HepG2 (cell line): ENCODE results near the gene CLCN2. TPM values are rescaled to one million over a fixed set of nuclear protein-coding genes. Genes with fewer than 3 reads are reported as not detected.

Experiments used
- AGO1 ChIP-seq: fragments of 200-400 bp; formaldehyde crosslinking; IDR thresholded peaks from 2 replicates; pipeline ENCODE4 v1.6.1; 2017; ENCODE audit warnings: mild to moderate bottlenecking, low read depth, low read length, moderate library complexity; ENCODE audit not compliant: poor library complexity, severe bottlenecking
- AKAP8 ChIP-seq: sonication (generic); formaldehyde crosslinking; IDR thresholded peaks from 2 replicates; pipeline ENCODE4 v1.5.1; 2020; ENCODE audit warnings: mild to moderate bottlenecking, missing genetic modification reagents
- FOXA3 ChIP-seq: IDR thresholded peaks from 2 replicates; pipeline ENCODE4 v1.6.1; 2016; ENCODE audit warnings: missing genetic modification reagents, missing compliant biosample characterization
- FOXM1 ChIP-seq: sonication (generic); formaldehyde crosslinking; IDR thresholded peaks from 2 replicates; pipeline ENCODE4 v1.5.0; 2020; ENCODE audit warnings: missing genetic modification reagents
- GMEB2 ChIP-seq: IDR thresholded peaks from 2 replicates; pipeline ENCODE4 v1.6.1; 2016; ENCODE audit warnings: missing biosample characterization, missing genetic modification reagents, low read depth
- KDM1A ChIP-seq: IDR thresholded peaks from 2 replicates; pipeline ENCODE4 v1.6.1; 2016; ENCODE audit warnings: missing compliant biosample characterization
- LBX2 ChIP-seq: sonication (generic); formaldehyde crosslinking; IDR thresholded peaks from 2 replicates; pipeline ENCODE4 v1.5.0; 2020; ENCODE audit warnings: missing genetic modification reagents, mild to moderate bottlenecking, borderline replicate concordance
- NFYB ChIP-seq: sonication (generic); formaldehyde crosslinking; IDR thresholded peaks from 2 replicates; pipeline ENCODE4 v1.4.0; 2020; ENCODE audit warnings: missing genetic modification reagents
- NONO ChIP-seq, 2 experiments: fragments of 450-650 bp in 1 of 2; sonication (generic) in 1 of 2; formaldehyde crosslinking in 1 of 2; IDR thresholded peaks in 1 of 2; conservative IDR thresholded peaks in 1 of 2; 2 replicates each; pipeline versions ENCODE4 v1.6.1 to v1.8.0; 2017 to 2022; ENCODE audit warnings: mild to moderate bottlenecking in 1 of 2, missing genetic modification reagents in 1 of 2, moderate library complexity in 1 of 2
- POLR2AphosphoS5 ChIP-seq: IDR thresholded peaks from 2 replicates; pipeline ENCODE4 v1.6.1; 2012; ENCODE audit warnings: low read depth, low read length
- RCOR2 ChIP-seq: IDR thresholded peaks from 2 replicates; pipeline ENCODE4 v1.6.1; 2016; ENCODE audit warnings: missing biosample characterization, missing genetic modification reagents
- TEAD3 ChIP-seq: optimal IDR thresholded peaks from 2 replicates; pipeline ENCODE3; 2016; ENCODE audit warnings: borderline replicate concordance
- TEF ChIP-seq: sonication (generic); formaldehyde crosslinking; IDR thresholded peaks from 2 replicates; pipeline ENCODE4 v1.5.0; 2020; ENCODE audit warnings: missing genetic modification reagents
- TMF1 ChIP-seq: sonication (generic); formaldehyde crosslinking; IDR thresholded peaks from 2 replicates; pipeline ENCODE4 v1.8.1; 2022; ENCODE audit warnings: low read depth, missing genetic modification reagents
- U2AF1 ChIP-seq: fragments of 200-400 bp; formaldehyde crosslinking; optimal IDR thresholded peaks from 2 replicates; pipeline ENCODE3; 2017; ENCODE audit warnings: mild to moderate bottlenecking, low read depth, low read length
- ZFP62 ChIP-seq: sonication (generic); formaldehyde crosslinking; IDR thresholded peaks from 2 replicates; pipeline ENCODE4 v1.4.0; 2020; ENCODE audit warnings: missing genetic modification reagents
- ZKSCAN5 ChIP-seq: sonication (generic); formaldehyde crosslinking; IDR thresholded peaks from 2 replicates; pipeline ENCODE4 v1.5.1; 2020; ENCODE audit warnings: mild to moderate bottlenecking, missing genetic modification reagents
- ZNF225 ChIP-seq: sonication (generic); formaldehyde crosslinking; IDR thresholded peaks from 2 replicates; pipeline ENCODE4 v1.4.0; 2020; ENCODE audit warnings: mild to moderate bottlenecking, missing genetic modification reagents
- ZNF281 ChIP-seq: sonication (generic); formaldehyde crosslinking; IDR thresholded peaks from 2 replicates; pipeline ENCODE4 v1.4.0; 2020; ENCODE audit warnings: missing genetic modification reagents, borderline replicate concordance
- ZNF326 ChIP-seq: sonication (generic); formaldehyde crosslinking; IDR thresholded peaks from 2 replicates; pipeline ENCODE4 v1.4.0; 2020; ENCODE audit warnings: missing genetic modification reagents, borderline replicate concordance
- ZNF546 ChIP-seq: sonication (generic); formaldehyde crosslinking; conservative IDR thresholded peaks from 2 replicates; pipeline ENCODE4 v1.8.1; 2023; ENCODE audit warnings: mild to moderate bottlenecking, missing genetic modification reagents
- ZNF569 ChIP-seq: sonication (generic); formaldehyde crosslinking; IDR thresholded peaks from 2 replicates; pipeline ENCODE4 v1.5.0; 2020; ENCODE audit warnings: mild to moderate bottlenecking, missing genetic modification reagents, moderate library complexity, borderline replicate concordance
- ZNF740 ChIP-seq: sonication (generic); formaldehyde crosslinking; IDR thresholded peaks from 2 replicates; pipeline ENCODE4 v1.4.0; 2020; ENCODE audit warnings: missing genetic modification reagents
- ZSCAN31 ChIP-seq: sonication (generic); formaldehyde crosslinking; IDR thresholded peaks from 2 replicates; pipeline ENCODE4 v1.5.0; 2020; ENCODE audit warnings: low read depth, mild to moderate bottlenecking, missing genetic modification reagents
- polyA plus RNA-seq, 8 experiments: library from polyadenylated mRNA; depleted of rRNA in 3 of 8; stranded (reverse) in 7 of 8; unstranded in 1 of 8; fragments of >200 nt; fragmentation: Illumina TruSeq in 4 of 8; extraction: Trizol in 4 of 8; gene quantifications; 2 replicates each; pipeline versions ENCODE4 v1.2.1 to v1.2.3, GENCODE V29; 2011 to 2016; ENCODE audit warnings: low read depth in 4 of 8, missing spikeins in 1 of 8, mixed read lengths in 1 of 8; ENCODE audit not compliant: insufficient read depth in 1 of 8
- total RNA-seq, 5 experiments: library from RNA; depleted of rRNA; stranded (reverse); fragments of >200 nt; fragmentation: Illumina TruSeq; extraction: Trizol; gene quantifications; 2 replicates each; pipeline ENCODE4 v1.2.3, GENCODE V29; 2016; ENCODE audit warnings: low read depth in 1 of 5

CLCN2 gene
- total and polyA plus RNA-seq, 2 of the 13 experiments (the other 11 are each of a cell fraction or from before 2014, with no cell fraction given): 11.4 to 13.5 TPM

GRCh38 chr3:184335661-184336546, 25.5 kb downstream of the CLCN2 start (continued):
- TF ChIP-seq KDM1A (CRISPR knock-in tag): no peak
- TF ChIP-seq FOXM1 (CRISPR knock-in tag): no peak
- no peak for TF ChIP-seq GMEB2
- TF ChIP-seq ZFP62 (CRISPR knock-in tag): no peak
- TF ChIP-seq AGO1: peak; percentile 95
- peak; percentile 31; the same call in 1 of the 2 replicates for TF ChIP-seq NFYB (CRISPR knock-in tag)
- TF ChIP-seq TMF1 (CRISPR knock-in tag): peak; percentile 27; the same call in 1 of the 2 replicates
- peak; percentile 98 for TF ChIP-seq AKAP8 (CRISPR knock-in tag)
- TF ChIP-seq ZSCAN31 (CRISPR knock-in tag): peak; percentile 68; the same call in 1 of the 2 replicates
- TF ChIP-seq LBX2 (CRISPR knock-in tag): peak; percentile 52; the same call in 1 of the 2 replicates
- no peak for TF ChIP-seq RCOR2 (CRISPR knock-in tag)
- no peak for TF ChIP-seq TEF (CRISPR knock-in tag)
- peak; percentile 69; the same call in 1 of the 2 replicates for TF ChIP-seq POLR2AphosphoS5
- no peak for TF ChIP-seq ZNF225 (CRISPR knock-in tag)
- TF ChIP-seq NONO (IDR thresholded peaks at IDR 0.05): no peak
- peak; percentile 54; the same call in 1 of the 2 replicates for TF ChIP-seq NONO (CRISPR knock-in tag; conservative IDR thresholded peaks at IDR 0.05)
- TF ChIP-seq FOXA3 (CRISPR knock-in tag): peak; percentile 28; the same call in 1 of the 2 replicates
- TF ChIP-seq TEAD3 (CRISPR knock-in tag): no peak
- TF ChIP-seq ZNF740 (CRISPR knock-in tag): no peak
- no peak for TF ChIP-seq ZNF569
- no peak for TF ChIP-seq ZNF281 (CRISPR knock-in tag)
- TF ChIP-seq ZNF326 (CRISPR knock-in tag): peak; percentile 49; the same call in 1 of the 2 replicates
- 0 out of 2 replicates have a peak, but pooled peaks have one; percentile 61 for TF ChIP-seq ZNF546 (CRISPR knock-in tag)
- no peak for TF ChIP-seq U2AF1
- TF ChIP-seq ZKSCAN5 (CRISPR knock-in tag): no peak
